ENCODE measurements around the gene PPP1R1C.

DNA sequence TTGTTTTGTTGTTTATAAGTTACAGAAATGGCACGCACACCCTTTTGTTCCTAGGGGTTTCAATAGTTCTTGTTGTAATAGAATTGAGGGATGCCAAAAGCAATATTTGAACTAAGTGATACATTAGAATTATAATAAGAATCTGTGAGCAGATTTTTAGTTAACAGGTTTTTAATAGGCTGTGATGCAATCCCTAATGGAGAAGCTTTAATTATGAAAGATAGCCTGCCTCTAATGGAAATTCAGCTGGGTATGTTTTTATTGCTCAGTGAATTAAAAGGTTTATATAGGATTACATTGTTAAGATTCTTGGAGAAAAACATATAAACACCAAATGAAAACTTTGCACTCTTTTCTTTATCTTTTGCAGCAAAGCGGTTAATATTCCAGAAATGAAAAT lies 131.1 kb downstream of the PPP1R1C start:
- TF ChIP-seq POLR2A (IDR thresholded peaks at IDR 0.05), result no peak
- TF ChIP-seq, protein P1, sequence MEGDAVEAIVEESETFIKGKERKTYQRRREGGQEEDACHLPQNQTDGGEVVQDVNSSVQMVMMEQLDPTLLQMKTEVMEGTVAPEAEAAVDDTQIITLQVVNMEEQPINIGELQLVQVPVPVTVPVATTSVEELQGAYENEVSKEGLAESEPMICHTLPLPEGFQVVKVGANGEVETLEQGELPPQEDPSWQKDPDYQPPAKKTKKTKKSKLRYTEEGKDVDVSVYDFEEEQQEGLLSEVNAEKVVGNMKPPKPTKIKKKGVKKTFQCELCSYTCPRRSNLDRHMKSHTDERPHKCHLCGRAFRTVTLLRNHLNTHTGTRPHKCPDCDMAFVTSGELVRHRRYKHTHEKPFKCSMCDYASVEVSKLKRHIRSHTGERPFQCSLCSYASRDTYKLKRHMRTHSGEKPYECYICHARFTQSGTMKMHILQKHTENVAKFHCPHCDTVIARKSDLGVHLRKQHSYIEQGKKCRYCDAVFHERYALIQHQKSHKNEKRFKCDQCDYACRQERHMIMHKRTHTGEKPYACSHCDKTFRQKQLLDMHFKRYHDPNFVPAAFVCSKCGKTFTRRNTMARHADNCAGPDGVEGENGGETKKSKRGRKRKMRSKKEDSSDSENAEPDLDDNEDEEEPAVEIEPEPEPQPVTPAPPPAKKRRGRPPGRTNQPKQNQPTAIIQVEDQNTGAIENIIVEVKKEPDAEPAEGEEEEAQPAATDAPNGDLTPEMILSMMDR (IDR thresholded peaks at IDR 0.05), result no peak

All from testis (tissue), 2 donors.